Mesenchymal stem cell (in vitro differentiated cells and primary cell): ENCODE measurements around the gene FOXP1.
A peak's percentile ranks its signal among the peaks of the same experiment; 100 is the strongest.

ENCODE experiments used
- DNase-seq: peaks from one replicate; pipeline ENCODE4 v3.0.0-alpha.2; 2013
- H2AFZ ChIP-seq: one replicate; pipeline ENCODE4 v1.6.1; 2013; ENCODE audit warnings: low read depth, mild to moderate bottlenecking, control low read depth, inconsistent platforms, low read length, moderate library complexity
- H2AK5ac ChIP-seq: 2 replicates; pipeline ENCODE4 v1.6.1; 2013; ENCODE audit warnings: low read length, moderate library complexity, mild to moderate bottlenecking, inconsistent platforms; ENCODE audit not compliant: severe bottlenecking
- H2BK120ac ChIP-seq: one replicate; pipeline ENCODE4 v1.6.1; 2013; ENCODE audit warnings: low read depth, mild to moderate bottlenecking, inconsistent platforms, low read length, moderate library complexity
- H2BK12ac ChIP-seq, 2 experiments: one replicate each; pipeline ENCODE4 v1.6.1; 2013; ENCODE audit warnings: inconsistent platforms in 2 of 2, low read length in 2 of 2, mild to moderate bottlenecking in 2 of 2, moderate library complexity in 2 of 2, control low read depth in 1 of 2
- H2BK15ac ChIP-seq: one replicate; pipeline ENCODE4 v1.6.1; 2013; ENCODE audit warnings: mild to moderate bottlenecking, low read depth, inconsistent platforms; ENCODE audit not compliant: poor library complexity, severe bottlenecking
- H2BK5ac ChIP-seq: 2 replicates; pipeline ENCODE4 v1.6.1; 2013; ENCODE audit warnings: low read depth, mild to moderate bottlenecking, low read length, control low read depth, inconsistent platforms; ENCODE audit not compliant: poor library complexity, severe bottlenecking
- H3K14ac ChIP-seq, 2 experiments: one replicate each; pipeline ENCODE4 v1.6.1; 2013; ENCODE audit warnings: inconsistent platforms in 2 of 2, low read length in 2 of 2, control low read depth in 1 of 2, mild to moderate bottlenecking in 1 of 2, moderate library complexity in 1 of 2
- H3K18ac ChIP-seq, 2 experiments: one replicate each; pipeline ENCODE4 v1.6.1; 2013; ENCODE audit warnings: inconsistent platforms in 2 of 2, low read length in 2 of 2, control low read depth in 1 of 2, low read depth in 1 of 2, mild to moderate bottlenecking in 1 of 2
- H3K23ac ChIP-seq, 2 experiments: one replicate each; pipeline ENCODE4 v1.6.1; 2013; ENCODE audit warnings: inconsistent platforms in 2 of 2, low read length in 2 of 2, mild to moderate bottlenecking in 2 of 2, moderate library complexity in 2 of 2, control low read depth in 1 of 2
- H3K27ac ChIP-seq: 2 replicates; pipeline ENCODE4 v1.5.1; 2013; ENCODE audit warnings: mild to moderate bottlenecking, moderate library complexity, low read length, control low read depth, inconsistent platforms; ENCODE audit not compliant: poor library complexity, severe bottlenecking
- H3K27me3 ChIP-seq, 2 experiments: 2 replicates each; pipeline versions ENCODE4 v1.6.1 to v1.7.0; 2013; ENCODE audit warnings: low read length in 2 of 2, mild to moderate bottlenecking in 2 of 2, moderate library complexity in 2 of 2, control low read depth in 1 of 2, inconsistent platforms in 1 of 2; ENCODE audit not compliant: control insufficient read depth in 1 of 2, insufficient read depth in 1 of 2
- H3K36me3 ChIP-seq, 2 experiments: 2 replicates each; pipeline versions ENCODE4 v1.6.1 to v1.7.0; 2013; ENCODE audit warnings: low read length in 2 of 2, control low read depth in 1 of 2, inconsistent platforms in 1 of 2, low read depth in 1 of 2, mild to moderate bottlenecking in 1 of 2; ENCODE audit not compliant: insufficient read depth in 2 of 2, control insufficient read depth in 1 of 2
- H3K4ac ChIP-seq, 2 experiments: one replicate each; pipeline ENCODE4 v1.6.1; 2013; ENCODE audit warnings: inconsistent platforms in 2 of 2, low read length in 2 of 2, mild to moderate bottlenecking in 2 of 2, moderate library complexity in 2 of 2, control low read depth in 1 of 2, low read depth in 1 of 2
- H3K4me1 ChIP-seq: 2 replicates; pipeline ENCODE4 v1.6.1; 2013; ENCODE audit warnings: low read depth, low read length, control low read depth; ENCODE audit not compliant: control insufficient read depth, insufficient read depth
- H3K4me2 ChIP-seq: 2 replicates; pipeline ENCODE4 v1.6.1; 2013; ENCODE audit warnings: low read length, mild to moderate bottlenecking, inconsistent platforms; ENCODE audit not compliant: poor library complexity, severe bottlenecking
- H3K4me3 ChIP-seq, 2 experiments: 2 replicates each; pipeline versions ENCODE4 v1.5.1 to v1.7.0; 2013; ENCODE audit warnings: low read length in 2 of 2, mild to moderate bottlenecking in 2 of 2, control low read depth in 1 of 2, low read depth in 1 of 2; ENCODE audit not compliant: insufficient read depth in 1 of 2
- H3K79me1 ChIP-seq: replicated peaks from 2 replicates; pipeline ENCODE4 v1.6.1; 2013; ENCODE audit warnings: mild to moderate bottlenecking, control low read depth, low read length, inconsistent platforms; ENCODE audit not compliant: poor library complexity, severe bottlenecking
- H3K9ac ChIP-seq: 2 replicates; pipeline ENCODE4 v1.7.0; 2013; ENCODE audit warnings: mild to moderate bottlenecking, low read length, moderate library complexity
- H3K9me3 ChIP-seq: 2 replicates; pipeline ENCODE4 v1.7.0; 2013; ENCODE audit warnings: mild to moderate bottlenecking, low read length; ENCODE audit not compliant: control insufficient read depth
- H4K8ac ChIP-seq: one replicate; pipeline ENCODE4 v1.6.1; 2013; ENCODE audit warnings: inconsistent platforms, mild to moderate bottlenecking, low read length, moderate library complexity
- H4K91ac ChIP-seq: one replicate; pipeline ENCODE4 v1.6.1; 2013; ENCODE audit warnings: mild to moderate bottlenecking, low read length, inconsistent platforms
- WGBS: methylation state at CpG from one replicate; pipeline ENCODE4 v1.1.7; 2013; ENCODE audit warnings: mixed read lengths; 5-methylcytosine and 5-hydroxymethylcytosine counted together

Gene FOXP1

DNA sequence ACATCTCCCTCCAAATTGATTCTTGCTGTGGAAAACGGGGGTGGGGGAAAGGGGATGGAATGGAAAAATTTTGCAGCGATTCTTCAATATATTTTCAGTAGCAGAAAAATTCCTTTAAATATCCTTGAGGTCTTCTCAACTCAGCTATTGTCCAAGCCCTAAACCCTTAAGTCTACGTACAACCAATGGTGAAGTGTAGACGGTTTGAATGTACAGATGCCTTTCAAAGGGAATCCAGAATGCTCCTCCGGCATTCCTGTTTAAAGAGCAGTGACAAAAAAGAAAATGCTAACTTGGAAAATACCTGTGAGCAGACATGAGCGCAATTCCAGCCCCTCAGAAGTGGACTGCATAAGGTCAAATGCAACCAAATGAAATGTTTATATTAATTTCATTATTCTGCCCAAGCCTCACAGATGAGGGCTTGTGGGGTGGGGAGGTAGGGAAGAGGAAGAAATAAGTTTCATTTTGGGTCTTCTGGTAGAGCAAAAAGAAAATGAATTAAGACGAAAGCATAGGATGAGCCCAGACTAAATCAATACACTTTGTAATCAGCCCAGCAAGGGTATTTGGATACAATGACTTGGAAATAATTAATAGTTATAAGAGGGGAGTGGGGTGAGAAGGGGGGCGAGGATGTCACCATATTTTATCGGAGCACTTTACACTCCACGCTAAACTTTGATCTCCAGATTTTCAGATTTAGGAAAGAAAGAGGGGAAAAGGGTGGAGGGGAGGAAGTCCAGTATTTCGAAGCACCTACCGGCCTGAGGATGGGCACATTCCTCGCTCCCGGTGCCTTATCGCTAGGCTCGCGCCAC, 2.7 kb downstream of the FOXP1 start:
- H3K79me1 ChIP-seq = no peaks in the 10 kb centered on the region
- no peak overlapping the region for H3K4ac ChIP-seq
- H2BK120ac ChIP-seq = no peak overlapping the region
- H3K27ac ChIP-seq = peak overlapping the region; percentile 98
- no peak overlapping the region for H2BK15ac ChIP-seq
- H2AFZ ChIP-seq = no peak overlapping the region
- H3K23ac ChIP-seq = peak overlapping the region in 1 of 2 experiments; percentile 59
- no peak overlapping the region for H2BK12ac ChIP-seq
- peak overlapping the region; percentile 99 for H2AK5ac ChIP-seq
- H3K14ac ChIP-seq = no peak overlapping the region
- no peaks in the 10 kb centered on the region for H3K36me3 ChIP-seq
- WGBS = 28% methylated on average over 15 of the region's 17 CpGs
- no peak overlapping the region for H4K91ac ChIP-seq
- no peaks in the 10 kb centered on the region for H3K4me1 ChIP-seq
- H3K9ac ChIP-seq = peak overlapping the region; percentile 83
- no peaks in the 10 kb centered on the region for H3K27me3 ChIP-seq
- peak overlapping the region in 1 of 2 experiments; percentile 77 for H3K18ac ChIP-seq
- peak overlapping the region; percentile 97 for H2BK5ac ChIP-seq
- peak overlapping the region; percentile 81 to 100 for H3K4me3 ChIP-seq
- H3K4me2 ChIP-seq = peak overlapping the region; percentile 37
- no peak overlapping the region for H4K8ac ChIP-seq
- DNase-seq = no peak
- no peaks in the 10 kb centered on the region for H3K9me3 ChIP-seq

DNA sequence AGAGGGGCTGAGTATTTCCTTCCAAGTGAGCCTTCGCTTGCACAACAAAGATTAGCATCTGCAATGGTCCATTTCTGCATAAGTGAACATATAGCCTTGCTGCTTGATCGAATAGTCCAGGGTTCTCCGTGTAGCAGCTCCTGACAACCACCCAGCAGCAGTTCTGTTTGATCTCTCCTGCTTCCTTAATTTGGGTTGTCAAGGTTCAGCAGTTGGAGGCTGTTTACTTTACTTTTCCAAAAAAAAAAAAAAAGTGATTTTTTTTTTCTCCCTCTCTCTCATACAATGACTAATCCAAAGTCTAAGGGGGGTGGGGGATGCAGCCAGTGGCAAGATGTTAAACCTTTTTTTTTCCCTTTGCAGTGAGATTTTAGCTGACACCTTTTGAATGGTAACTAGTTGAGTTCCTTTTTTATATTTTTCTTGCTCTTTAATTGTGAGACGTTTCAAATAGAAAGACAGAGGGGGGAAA, 3.6 kb downstream of the FOXP1 start:
- H3K4me3 ChIP-seq = no peak overlapping the region
- no peaks in the 10 kb centered on the region for H3K79me1 ChIP-seq
- no peak overlapping the region for H2BK120ac ChIP-seq
- DNase-seq = peak; percentile 16
- H2AFZ ChIP-seq = no peak overlapping the region
- H3K36me3 ChIP-seq = peaks cover 0 to under 1% of the 10 kb centered on the region in 2 experiments
- H2BK15ac ChIP-seq = no peak overlapping the region
- no peak overlapping the region for H4K91ac ChIP-seq
- peak overlapping the region; percentile 37 for H3K4me2 ChIP-seq
- H3K23ac ChIP-seq = no peak overlapping the region
- no peak overlapping the region for H4K8ac ChIP-seq
- H3K27me3 ChIP-seq = no peaks in the 10 kb centered on the region
- H2AK5ac ChIP-seq = peak overlapping the region; percentile 78
- H3K9ac ChIP-seq = no peak overlapping the region
- peak overlapping the region; percentile 98 for H3K27ac ChIP-seq
- H3K14ac ChIP-seq = no peak overlapping the region
- H3K4me1 ChIP-seq = peaks cover 2% of the 10 kb centered on the region
- no peak overlapping the region for H3K4ac ChIP-seq
- no peak overlapping the region for H2BK12ac ChIP-seq
- WGBS = 42% methylated on average over 4 of the region's 4 CpGs
- no peak overlapping the region for H2BK5ac ChIP-seq
- no peak overlapping the region for H3K18ac ChIP-seq
- H3K9me3 ChIP-seq = no peaks in the 10 kb centered on the region

DNA sequence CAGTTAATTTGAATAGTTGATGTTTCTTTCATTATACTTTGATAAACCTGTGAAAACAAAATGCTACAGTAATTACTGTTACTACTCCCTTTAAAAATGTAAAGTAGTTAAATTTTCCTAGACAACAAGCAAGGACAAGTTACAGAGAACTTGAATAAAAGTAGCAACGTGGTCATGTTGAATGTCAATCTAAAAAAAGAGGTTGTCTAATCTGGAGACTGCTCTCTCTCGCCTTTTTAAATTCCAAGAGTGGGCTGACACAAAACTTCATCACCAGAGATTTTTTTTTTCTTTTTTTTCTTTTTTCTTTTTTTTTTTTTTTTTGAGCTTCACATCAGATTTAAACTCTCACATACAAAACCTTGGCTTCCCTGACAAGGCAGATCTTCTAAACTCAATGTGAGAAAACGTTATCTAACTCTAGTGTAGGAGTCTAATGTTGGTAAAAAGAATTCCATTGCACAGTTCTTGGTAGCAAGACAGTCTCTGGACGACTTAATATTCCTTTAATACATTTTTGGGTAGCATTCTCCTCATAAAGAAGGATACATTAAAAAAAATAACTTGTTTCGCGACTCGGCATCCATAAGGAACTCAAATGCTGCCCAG, 4.1 kb downstream of the FOXP1 start:
- DNase-seq = no peak
- Histone ChIP-seq H2BK5ac (no peak overlapping the region), H3K4me2 (peak overlapping the region; percentile 37), H2AK5ac (peak overlapping the region; percentile 78), H3K4ac (no peak overlapping the region), H2AFZ (no peak overlapping the region), H4K91ac (no peak overlapping the region), H3K27me3 (no peaks in the 10 kb centered on the region), H3K23ac (no peak overlapping the region), H2BK120ac (no peak overlapping the region), H3K18ac (no peak overlapping the region), H3K9ac (no peak overlapping the region), H3K27ac (peak overlapping the region; percentile 98), H3K36me3 (peaks cover 0 to 3% of the 10 kb centered on the region in 2 experiments), H3K9me3 (no peaks in the 10 kb centered on the region), H4K8ac (no peak overlapping the region), H3K4me3 (no peak overlapping the region), H3K4me1 (peaks cover 2% of the 10 kb centered on the region), H3K14ac (no peak overlapping the region), H3K79me1 (no peaks in the 10 kb centered on the region), H2BK15ac (no peak overlapping the region), H2BK12ac (no peak overlapping the region)
- WGBS = 84% methylated on average over 7 of the region's 7 CpGs

DNA sequence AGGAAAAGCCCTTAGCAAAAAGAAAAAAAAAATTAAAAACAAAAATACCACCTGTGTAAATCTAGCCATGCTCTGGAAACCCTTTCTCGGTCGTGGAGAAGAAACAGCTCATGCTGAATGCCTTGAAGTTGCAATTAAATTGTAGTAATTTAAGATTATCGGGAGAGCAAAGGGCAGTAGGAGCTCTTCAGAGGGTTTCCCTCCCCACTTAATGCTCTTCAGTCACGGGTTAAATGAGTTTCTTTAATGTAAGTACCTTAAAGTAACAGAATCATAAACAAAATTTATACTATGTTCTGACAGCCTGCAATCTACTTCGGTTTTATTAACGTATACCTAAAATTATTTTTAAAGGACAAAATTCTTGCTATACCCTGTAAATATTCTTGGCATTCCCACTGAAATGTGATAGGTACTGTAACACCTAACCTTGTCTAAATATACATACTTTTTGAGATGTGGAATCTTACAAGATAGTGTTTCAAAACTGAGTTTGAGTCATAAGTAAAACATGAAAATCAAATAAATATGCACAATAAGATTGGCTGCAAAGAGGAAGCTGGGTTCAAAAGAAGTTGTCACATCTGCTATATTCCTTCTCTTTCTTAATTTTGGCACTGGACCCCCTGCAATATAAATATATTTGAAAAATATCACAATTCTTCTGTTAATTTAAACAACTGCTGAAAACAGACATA, 5.3 kb downstream of the FOXP1 start:
- Histone ChIP-seq H3K4me3 (no peak overlapping the region), H3K27me3 (no peaks in the 10 kb centered on the region)

More for the DNA sequence above, 5.3 kb downstream of the FOXP1 start:
- no peak for DNase-seq
- Histone ChIP-seq H3K14ac (no peak overlapping the region), H2AFZ (no peak overlapping the region), H3K4me2 (peak overlapping the region; percentile 66), H3K79me1 (no peaks in the 10 kb centered on the region), H3K4me1 (peaks cover 2% of the 10 kb centered on the region), H3K9ac (no peak overlapping the region), H3K23ac (no peak overlapping the region), H2BK15ac (no peak overlapping the region), H2BK12ac (no peak overlapping the region), H4K8ac (no peak overlapping the region), H3K4ac (no peak overlapping the region), H2AK5ac (peak overlapping the region; percentile 83), H2BK5ac (no peak overlapping the region), H3K9me3 (no peaks in the 10 kb centered on the region), H3K36me3 (peaks cover 0 to 3% of the 10 kb centered on the region in 2 experiments), H3K27ac (peak overlapping the region; percentile 60), H3K18ac (no peak overlapping the region), H4K91ac (no peak overlapping the region), H2BK120ac (no peak overlapping the region)
- 88% methylated on average over 3 of the region's 6 CpGs for WGBS
